ENCODE results near the gene DLG2.

DLG2 gene

DNA sequence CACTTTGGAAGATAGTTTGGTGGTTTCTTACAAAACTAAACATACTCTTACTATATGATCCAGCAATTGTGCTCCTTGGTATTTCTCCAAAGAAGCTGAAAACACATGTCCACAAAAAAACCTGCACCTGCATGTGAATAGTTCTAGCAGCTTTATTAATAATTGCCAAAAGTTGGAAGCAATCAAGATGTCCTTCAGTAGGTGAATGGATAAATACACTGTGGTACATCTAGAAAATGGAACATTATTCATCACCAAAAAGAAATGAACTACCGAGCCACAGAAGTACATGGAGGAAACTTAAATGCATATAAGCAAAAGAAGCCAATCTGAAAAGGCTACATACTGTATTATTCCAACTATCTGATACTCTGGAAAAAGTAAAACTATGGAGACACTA is 1771.9 kb downstream of the DLG2 start:
- no peak for DNase-seq (ENCODE audit: low read depth in 2 of 2)

DNA sequence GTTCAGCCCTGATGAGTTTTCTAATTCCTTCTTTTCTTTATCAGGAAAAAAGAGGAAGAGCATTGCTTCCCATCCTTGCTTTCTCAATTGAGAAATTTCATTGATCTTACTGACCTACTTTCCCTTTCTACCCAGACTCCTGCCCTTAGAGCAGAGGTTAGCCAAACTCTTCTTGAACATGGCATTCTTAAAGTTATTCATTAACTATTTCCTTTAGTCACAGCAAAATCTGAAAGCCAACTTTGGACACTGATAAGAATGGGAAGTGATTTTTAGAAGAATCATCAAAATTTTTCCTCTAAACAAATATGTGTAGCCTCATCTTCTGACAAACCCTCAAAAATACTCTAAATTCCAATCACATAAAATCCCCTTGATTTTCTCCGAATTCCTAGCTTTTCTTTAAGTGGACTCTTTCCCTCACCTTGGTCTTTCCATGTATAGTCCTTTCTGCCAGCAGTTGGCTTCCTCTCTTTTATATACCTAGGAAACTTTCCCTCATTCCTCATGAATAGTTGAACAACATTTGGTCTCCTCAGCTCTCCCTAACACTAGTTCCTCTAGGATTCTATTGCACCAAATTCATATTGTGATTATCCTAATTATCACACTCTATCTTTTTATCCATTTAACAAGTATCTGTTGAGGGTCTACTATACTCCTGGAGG is 1774.2 kb downstream of the DLG2 start:
- no peak for DNase-seq (ENCODE audit: low read depth in 2 of 2)

DNA sequence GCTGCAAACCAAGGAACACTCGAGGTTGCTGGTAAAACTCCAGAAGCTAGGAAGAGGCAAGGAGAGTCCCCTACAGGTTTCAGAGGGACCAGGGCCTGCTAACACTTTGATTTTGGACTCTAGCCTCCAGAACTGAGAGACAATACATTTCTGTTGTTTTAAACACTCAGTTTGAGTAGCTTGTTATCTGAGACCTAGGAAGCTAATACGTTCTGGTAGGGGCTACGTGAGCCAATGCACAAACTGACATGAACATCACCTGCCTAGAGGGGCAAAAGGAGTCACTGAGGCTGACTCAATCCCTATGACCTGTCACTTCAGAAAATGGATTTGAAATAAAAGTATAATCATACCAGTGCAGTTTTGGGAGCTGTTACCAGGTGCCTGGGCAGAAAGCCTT is 1775.1 kb downstream of the DLG2 start:
- no peak for DNase-seq (ENCODE audit: low read depth in 2 of 2)

DNA sequence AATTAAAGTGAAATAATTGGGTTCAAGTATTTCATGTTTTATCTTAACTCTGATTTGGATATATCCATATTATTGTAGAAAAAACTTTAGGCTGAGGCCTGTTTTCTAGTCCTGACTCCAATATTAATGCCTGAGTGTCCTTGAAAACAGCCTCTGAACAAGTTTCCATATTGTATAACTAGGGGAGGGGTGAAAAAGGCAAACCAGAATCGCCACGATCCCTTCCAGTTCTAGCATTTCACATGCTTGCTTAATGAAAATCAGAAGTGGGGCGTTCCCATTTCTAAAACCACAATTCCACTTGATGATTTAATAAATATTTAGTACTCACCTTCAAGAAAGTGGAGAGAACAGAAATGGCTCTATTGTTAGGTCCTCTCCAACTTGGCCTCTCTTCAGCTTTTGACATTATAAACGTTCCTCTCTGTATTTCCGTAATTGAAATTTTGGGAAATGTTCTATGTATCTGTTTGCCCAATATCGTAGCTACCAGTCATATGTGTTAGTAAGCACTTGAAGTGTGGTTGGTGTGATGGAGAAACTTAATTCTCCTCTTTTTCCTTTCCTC is 1779.6 kb downstream of the DLG2 start:
- no peak for DNase-seq (ENCODE audit: low read depth in 2 of 2)

DNA sequence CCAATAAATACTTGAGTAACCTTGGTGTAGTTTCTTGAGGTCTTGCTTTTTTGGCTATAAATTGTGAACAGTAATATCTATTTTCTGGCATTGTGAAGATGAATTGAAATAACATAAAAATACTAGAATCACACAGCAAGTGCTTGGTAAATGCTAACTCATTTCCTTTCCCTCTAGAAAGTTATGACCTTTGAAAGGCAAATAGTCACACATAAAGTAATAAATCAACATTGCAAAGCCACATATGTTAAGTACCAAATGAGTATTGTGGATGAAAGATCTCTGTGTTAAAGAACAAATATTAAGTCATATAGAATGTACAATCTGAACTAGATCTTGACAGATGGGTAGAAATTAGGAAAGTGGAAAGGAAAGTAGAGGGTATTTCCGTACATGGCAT is 1781.3 kb downstream of the DLG2 start:
- no peak for DNase-seq (ENCODE audit: low read depth in 2 of 2)

DNA sequence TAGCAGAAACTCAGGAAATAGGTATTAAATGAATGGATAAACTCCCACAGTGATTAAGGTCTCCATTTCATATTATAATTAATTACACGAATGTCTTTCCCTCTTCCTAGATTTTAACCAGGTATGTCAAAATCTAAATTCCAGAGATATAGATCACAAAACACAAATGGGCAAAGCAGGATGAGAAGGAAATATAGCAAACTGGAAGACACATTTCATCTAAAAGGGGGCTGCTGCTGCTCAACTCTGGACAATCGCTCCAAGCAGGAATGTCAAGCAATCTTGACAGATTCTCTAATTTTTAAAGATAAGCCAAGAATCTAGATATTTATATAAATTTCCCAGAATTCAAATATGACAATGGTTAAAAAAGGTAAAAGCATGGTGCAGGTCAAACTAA is 1786.8 kb downstream of the DLG2 start:
- DNase-seq (ENCODE audit: low read depth in 2 of 2), result no peak

DNA sequence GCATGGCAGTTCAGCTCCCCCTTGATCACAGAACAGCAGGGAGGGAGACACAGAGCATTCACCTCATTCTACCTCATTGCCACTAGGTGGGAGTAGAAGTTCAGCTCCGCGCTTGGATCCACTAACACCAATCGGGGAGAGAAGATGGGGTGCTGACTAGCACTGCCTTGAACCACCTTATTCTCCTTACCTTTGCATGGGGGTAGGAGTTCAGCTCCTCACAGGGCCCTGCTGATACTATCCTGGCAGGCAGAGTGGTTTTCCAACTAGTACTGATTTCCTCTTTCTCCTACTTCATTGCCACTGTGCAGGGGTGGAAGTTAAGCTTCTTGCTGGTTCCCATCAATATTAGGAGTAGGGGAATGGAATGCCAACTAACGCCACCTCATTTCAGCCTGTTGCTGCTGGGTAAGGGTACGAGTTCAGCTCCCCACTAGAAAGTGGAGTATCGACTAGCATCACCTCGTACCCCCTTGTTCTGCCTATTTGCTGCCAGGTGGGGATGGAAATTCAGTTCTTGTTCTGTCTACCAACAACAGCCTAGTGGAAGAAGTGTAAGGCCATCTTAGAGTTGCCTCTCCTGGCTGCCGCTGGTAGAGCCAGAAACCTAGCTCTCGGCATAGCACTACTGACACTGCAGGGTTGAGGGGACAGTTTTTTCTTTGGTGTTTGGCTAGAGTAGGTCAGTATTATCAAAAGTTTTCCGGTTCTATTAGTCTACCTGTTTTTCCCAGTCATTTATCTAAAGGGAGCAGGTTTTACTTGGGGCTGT is 1790.1 kb downstream of the DLG2 start:
- peak in 1 of 2 donors; percentile 4 for DNase-seq (ENCODE audit: low read depth in 2 of 2)

DNA sequence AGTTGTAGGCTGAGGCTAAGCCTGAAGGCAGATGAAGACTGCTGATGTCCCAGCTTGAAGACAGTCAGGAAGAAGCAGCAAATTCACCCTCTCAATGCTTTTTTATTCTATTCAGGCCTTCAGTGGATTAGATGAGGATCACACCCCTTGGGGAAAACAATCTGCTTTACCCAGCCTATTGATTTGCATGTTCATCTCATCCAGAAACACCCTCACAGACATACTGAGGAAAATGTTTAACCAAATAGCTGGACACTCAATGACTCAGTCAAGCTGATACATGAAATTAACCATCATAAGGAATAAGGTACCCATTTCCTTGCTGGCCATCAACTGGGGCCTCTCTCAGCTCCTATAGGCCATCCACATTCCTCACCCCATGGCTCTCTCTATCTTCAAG is 1791.1 kb downstream of the DLG2 start:
- no peak for DNase-seq (ENCODE audit: low read depth in 2 of 2)

DNA sequence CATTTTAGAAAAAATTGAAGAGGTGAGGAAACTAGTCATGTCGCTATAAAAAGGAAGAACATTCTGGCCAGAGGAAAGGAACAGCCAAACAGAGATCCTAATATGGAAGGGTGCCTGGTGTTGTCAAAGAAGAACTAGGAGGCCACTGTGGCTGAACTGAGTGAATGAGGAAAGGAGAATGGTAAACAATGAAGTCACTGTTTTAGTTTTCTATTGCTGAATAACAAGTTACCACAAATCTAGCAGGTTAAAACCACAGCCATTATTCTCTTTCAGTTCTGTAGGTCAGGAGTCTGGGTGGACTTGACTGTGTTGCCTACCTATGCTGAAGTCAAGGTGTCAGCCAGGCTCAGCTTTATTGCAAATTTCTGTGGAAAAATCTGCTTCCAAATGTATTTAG is 1791.7 kb downstream of the DLG2 start:
- DNase-seq (ENCODE audit: low read depth in 2 of 2), result no peak

DNA sequence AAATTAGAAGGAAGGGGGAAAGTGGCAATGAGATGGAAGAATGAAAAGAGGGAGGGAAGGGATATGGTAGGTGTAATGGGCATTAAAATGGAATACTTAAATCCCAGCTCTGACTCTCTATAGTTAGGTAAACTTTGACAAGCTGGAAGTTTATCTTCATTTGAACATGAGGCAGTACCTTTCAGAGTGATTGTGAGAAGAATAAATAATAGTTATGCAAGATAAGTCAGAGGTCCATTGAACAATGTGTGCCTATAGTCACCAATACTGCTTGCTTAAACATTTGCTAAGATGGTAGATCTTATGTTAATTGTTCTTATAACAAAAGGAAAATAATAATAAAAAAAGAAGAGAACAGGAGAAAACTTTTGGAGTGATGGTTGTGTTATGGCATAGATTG is 1795.2 kb downstream of the DLG2 start:
- no peak for DNase-seq (ENCODE audit: low read depth in 2 of 2)

DNA sequence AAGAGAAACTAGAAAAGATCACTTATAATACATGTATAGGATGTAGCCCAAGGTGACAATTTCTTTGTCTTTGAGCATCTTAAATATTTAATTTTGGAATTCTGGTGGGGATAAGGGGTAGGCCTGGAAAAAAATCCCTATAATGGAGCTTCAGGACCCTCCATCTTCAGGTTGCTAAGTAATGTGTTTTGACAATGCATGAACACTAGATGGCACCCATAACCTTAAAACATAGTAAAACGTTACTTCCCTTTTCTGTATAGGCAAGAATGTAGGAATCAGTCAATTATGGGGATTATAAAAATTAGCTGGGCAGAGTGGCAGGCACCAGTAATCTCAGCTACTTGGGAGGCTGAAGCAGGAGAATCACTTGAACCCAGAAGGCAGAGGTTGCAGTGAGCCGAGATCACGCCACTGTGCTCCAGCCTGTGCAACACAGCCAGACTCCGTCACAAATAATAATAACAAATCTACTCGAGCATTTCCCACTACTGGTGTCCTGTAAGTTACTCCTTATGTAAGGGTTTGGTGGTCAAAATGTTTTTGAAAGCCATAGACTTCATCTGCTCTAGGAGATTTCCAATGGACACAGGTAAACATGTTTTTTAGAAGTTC is 1799.1 kb downstream of the DLG2 start:
- no peak for DNase-seq (ENCODE audit: low read depth in 2 of 2)

DNA sequence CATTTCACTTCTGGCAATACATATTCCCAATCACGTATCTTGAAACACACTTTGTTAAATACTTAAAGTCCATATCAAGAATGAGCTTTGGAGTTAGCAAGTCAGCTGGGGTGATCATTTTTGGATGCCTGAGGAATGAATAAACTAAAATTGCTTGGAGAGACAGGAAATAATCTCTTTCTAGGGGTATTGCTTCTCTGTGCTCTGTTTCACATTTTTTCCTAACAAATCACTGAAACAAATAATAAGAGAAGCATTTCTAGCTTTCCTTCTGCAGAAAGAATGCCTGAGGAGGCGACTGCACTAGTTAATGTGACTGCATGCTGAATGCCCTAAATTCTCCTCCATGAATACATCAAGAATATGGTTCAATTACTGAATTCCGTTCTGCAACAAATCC is 1799.6 kb downstream of the DLG2 start:
- DNase-seq (ENCODE audit: low read depth in 2 of 2), result no peak

DNA sequence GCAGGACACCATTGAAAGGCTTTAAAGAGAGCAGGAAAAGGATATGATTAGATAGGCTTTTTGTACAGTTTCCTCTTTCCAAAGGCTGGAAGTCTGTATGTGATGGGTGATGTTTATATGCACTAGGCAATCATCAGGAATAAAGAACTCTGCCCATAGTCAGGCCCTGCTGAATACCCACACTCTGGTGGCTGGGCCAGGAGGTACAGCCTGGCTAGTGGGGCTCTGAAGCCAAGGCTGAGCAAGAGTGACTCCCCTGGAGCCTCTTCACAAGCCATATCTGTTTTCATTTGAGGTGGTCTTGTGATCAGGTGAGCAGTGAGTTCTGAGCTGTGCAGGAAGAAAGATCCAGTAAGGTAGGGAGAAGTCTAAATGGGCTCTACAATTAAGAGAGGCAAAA is 1801.1 kb downstream of the DLG2 start:
- no peak for DNase-seq (ENCODE audit: low read depth in 2 of 2)

DNA sequence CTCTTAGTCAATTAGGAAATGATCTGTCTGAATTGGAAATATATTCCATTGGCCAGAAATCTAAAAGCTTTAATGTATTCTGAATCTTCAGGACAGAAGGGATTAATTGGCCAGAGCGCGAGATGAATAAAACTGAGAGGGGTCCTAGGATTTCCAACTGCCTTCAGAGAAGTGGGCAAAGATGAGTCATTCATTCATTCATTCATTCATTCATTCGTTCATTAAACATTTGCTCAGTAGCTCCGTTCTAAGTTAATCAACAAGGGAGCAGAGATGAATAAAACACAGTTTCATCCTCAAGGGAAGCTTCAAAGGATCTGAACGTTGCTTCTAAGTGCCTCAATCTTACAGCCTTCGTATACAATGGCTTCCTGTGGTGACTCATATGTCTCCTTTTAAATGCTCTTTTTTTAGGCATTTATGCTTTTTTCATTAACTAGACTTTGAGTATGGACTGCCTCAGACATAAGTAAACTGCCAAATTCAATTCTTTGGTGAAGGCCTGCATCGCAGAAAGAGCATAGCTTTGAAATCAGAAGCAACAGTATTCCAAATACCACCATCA is 1803.6 kb downstream of the DLG2 start:
- DNase-seq (ENCODE audit: low read depth in 2 of 2), result no peak

DNA sequence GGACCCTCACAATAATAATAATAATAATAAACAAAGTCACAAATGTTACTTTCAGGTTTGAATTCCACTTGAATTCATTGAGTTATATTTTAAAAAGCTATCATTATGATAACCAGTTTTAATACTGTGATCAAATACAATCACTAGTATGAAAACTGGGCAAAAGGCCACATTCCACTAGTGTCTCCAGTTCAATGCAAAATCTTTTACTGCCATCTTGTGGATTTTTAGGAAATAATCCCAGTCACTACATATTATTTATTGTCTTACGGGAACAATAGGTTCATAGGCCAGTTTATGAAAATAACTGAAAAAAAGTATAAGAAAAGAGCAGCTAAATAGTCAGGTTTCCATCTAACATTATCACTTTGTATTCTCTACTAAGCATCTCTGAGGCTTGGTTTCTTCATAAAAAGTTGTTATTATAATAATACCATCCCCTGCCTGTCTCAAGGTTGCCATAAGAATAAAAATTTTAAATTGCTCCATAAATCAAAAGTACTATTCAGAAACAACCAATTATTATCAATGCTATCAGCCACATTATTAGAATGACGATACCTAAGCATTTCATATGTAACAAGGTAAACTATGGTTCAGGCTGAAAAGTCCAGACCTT is 1807.1 kb downstream of the DLG2 start:
- no peak for DNase-seq (ENCODE audit: low read depth in 2 of 2)

DNA sequence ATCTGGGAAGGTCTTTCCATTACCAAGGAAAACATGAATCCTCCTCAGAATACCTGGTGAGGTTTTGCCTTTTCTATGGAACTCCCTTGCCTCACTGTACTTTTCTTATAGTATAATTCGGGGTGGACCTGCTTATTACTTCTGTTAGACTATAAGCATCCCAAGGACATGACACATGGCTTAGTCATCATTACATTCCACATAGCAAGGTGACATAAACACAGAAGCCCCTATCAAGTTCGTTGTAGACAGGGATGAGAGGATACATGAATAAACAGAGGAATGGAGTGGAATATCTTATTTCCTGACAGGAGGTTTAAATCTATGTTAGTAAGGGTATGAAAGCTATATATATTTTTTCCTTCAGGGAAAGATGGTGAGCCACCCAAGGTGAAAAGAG is 1808.8 kb downstream of the DLG2 start:
- no peak for DNase-seq (ENCODE audit: low read depth in 2 of 2)

DNA sequence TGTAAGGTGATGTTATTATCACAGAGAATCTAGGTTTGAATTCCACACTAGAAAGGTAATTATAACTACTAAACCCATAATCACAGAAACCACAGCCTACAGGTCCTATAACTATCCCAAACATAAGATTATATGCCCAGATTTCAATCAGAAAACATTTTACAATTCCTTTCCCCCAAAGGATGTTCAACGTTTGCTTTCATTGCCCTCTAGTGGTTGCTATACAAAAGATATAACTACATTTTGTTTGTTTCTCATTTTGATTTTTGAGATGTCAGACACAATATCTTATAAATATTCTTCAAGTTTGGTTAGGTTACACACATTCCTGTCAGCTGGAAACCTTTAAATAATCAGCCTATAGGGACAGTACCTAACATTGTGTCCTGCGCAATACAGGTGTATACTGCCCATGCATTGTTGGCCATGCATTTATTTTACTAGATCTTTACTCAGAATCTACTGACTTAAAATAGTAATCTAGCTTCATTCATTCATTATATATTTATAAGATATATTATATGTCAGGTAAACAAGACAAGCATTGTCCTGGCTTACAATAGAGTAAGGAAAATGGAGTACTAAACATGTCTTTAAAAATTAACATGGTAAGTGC is 1810.5 kb downstream of the DLG2 start:
- DNase-seq (ENCODE audit: low read depth in 2 of 2), result no peak

DNA sequence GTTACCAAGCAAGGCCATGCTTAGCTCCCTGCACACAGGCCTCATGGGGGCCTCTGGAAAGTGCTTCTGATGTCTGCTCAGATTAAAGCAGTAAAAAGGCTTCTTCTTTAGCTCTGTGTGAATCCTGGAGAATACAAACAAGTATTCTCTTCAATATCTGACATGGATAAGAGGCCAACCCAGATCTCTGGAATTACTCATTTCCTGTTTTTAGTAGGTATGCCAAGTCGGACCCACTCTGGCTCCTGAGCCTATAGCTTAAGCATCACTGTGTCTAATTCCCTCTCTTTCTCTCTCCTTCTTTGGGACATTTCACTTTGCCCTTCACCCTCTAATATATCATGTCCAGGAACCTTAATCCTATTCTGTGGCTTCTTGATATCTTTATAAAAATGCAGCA is 1811.4 kb downstream of the DLG2 start:
- DNase-seq (ENCODE audit: low read depth in 2 of 2), result no peak

DNA sequence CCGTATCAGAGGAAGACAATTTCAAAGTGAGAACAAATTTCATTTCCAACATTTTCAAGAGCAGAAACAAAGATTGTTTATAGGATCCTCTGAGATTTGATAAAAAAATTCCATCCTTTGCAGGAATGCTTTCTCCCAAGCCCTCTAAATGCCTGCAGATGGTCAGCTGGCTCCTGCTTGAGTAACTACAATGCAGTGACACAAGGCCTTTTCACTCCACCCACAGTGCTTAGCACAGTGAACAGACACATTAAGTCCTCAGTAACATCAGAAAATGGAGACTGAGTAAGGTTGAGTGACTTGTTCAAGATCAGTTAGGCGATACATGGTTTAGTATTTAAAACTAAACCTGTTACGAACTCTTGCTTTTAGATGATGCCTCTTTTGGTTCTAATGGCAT is 1813.8 kb downstream of the DLG2 start:
- no peak for DNase-seq (ENCODE audit: low read depth in 2 of 2)

DNA sequence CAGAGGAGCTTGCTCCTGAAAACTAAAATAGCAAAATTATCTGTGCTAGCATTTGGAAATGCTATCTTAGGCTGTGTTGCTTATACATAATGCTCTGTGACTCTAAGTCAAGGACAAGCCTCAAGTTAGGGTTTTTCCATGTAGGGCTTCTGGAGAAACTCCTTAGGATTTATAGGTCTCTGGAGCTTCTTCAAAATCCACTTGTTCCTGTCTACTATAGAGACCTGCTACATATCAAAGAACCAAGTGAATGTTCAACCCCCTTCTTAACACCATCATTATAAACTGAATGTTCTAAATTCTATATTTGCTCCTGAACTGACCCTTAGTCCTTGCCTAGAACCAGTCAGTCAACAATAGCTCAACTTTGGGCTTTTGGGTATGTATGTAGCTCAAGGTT is 1817.9 kb downstream of the DLG2 start:
- no peak for DNase-seq (ENCODE audit: low read depth in 2 of 2)

DNA sequence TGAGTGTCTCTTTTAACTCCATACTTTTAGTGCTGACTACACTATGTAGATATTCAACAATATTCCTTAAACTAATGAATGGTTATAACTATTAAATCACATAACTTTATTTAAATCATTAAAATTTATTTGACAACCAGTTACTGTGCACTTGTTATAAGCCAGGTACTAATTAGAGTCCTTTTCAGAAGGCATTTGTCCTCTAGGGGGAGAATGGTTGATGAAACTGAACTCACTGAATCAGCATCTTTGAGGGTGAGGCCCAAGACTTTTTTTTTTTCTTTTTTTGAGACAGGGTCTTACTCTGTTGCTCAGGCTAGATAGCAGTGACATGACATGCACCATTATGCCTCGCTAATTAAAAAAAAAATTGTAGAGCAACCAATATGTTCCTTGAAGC is 1825.3 kb downstream of the DLG2 start:
- DNase-seq (ENCODE audit: low read depth in 2 of 2), result no peak

DNA sequence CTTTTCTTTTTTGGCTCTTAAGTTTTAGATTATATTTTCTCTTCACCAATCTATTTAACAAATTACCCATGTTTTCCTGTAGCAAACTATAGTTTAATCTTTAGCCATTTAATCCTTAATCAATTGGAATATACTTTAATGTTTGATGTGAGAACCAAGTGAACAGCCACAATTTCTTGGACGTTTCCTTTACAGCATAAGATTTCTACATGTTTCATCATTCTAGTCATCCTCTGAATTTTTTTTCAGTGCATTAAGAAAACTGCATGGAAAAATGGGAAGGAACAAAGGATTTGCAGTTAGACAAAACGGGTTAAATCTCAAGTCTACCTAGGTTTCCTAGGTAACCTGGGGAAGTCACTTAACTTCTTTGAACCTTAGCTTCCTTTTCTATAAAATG is 1833.8 kb downstream of the DLG2 start:
- DNase-seq (ENCODE audit: low read depth in 2 of 2), result no peak

Measured in activated CD4-positive, alpha-beta T cell treated with anti-CD3 and anti-CD28 coated beads for 24 hours (primary cell).